Hepatocyte (in vitro differentiated cells): Measurements from ENCODE around the gene C2orf68. TPM values are rescaled to one million over a fixed set of nuclear protein-coding genes. Genes with fewer than 3 reads are reported as not detected.

Source experiments
- DNase-seq: peaks from one replicate; pipeline ENCODE4 v3.0.0-alpha.2; 2016; ENCODE audit warnings: low spot score
- H2AFZ ChIP-seq: fragments of 200-600 bp; sonication (generic); 2 replicates; pipeline ENCODE4 v1.6.0; 2016; ENCODE audit warnings: antibody characterized with exemption, mild to moderate bottlenecking
- H3K27ac ChIP-seq: fragments of 200-600 bp; sonication (generic); 2 replicates; pipeline ENCODE4 v1.5.1; 2016; ENCODE audit warnings: mild to moderate bottlenecking
- H3K27me3 ChIP-seq: fragments of 200-600 bp; sonication (generic); 2 replicates; pipeline ENCODE4 v1.6.1; 2016
- H3K36me3 ChIP-seq: fragments of 200-600 bp; sonication (generic); replicated peaks from 2 replicates; pipeline ENCODE4 v1.5.1; 2016; ENCODE audit warnings: low read depth; ENCODE audit not compliant: insufficient read depth
- H3K4me1 ChIP-seq: fragments of 200-600 bp; sonication (generic); 2 replicates; pipeline ENCODE4 v1.5.1; 2016; ENCODE audit warnings: mild to moderate bottlenecking, moderate library complexity; ENCODE audit not compliant: insufficient read depth
- H3K4me2 ChIP-seq: fragments of 200-600 bp; sonication (generic); 2 replicates; pipeline ENCODE4 v1.6.0; 2016
- H3K4me3 ChIP-seq: fragments of 200-600 bp; sonication (generic); 2 replicates; pipeline ENCODE4 v1.5.1; 2016; ENCODE audit warnings: mild to moderate bottlenecking
- H3K79me2 ChIP-seq: fragments of 200-600 bp; sonication (generic); 2 replicates; pipeline ENCODE4 v1.6.0; 2017; ENCODE audit warnings: mild to moderate bottlenecking
- H3K9me2 ChIP-seq: fragments of 200-600 bp; sonication (generic); replicated peaks from 2 replicates; pipeline ENCODE4 v1.6.0; 2017; ENCODE audit warnings: mild to moderate bottlenecking; ENCODE audit not compliant: insufficient read depth
- H3K9me3 ChIP-seq: fragments of 200-600 bp; sonication (generic); 2 replicates; pipeline ENCODE4 v1.5.1; 2016; ENCODE audit warnings: low read depth, mild to moderate bottlenecking
- H4K20me1 ChIP-seq: fragments of 200-600 bp; sonication (generic); 2 replicates; pipeline ENCODE4 v1.6.0; 2016; ENCODE audit warnings: mild to moderate bottlenecking; ENCODE audit not compliant: insufficient read depth, poor library complexity, severe bottlenecking
- CTCF ChIP-seq: fragments of 200-600 bp; sonication (generic); IDR thresholded peaks from 2 replicates; pipeline ENCODE4 v1.5.1; 2016; ENCODE audit warnings: antibody characterized with exemption, mild to moderate bottlenecking; ENCODE audit not compliant: poor library complexity
- EZH2 ChIP-seq: fragments of 200-600 bp; sonication (generic); IDR thresholded peaks from 2 replicates; pipeline ENCODE4 v1.6.1; 2016; ENCODE audit warnings: antibody characterized with exemption, mild to moderate bottlenecking, borderline replicate concordance
- EZH2phosphoT487 ChIP-seq: fragments of 200-600 bp; sonication (generic); IDR thresholded peaks from one replicate; pipeline ENCODE4 v1.6.1; 2018; ENCODE audit warnings: antibody characterized with exemption, mild to moderate bottlenecking, low read depth, moderate library complexity; ENCODE audit not compliant: unreplicated experiment, severe bottlenecking
- WGBS: methylation state at CpG from one replicate; pipeline ENCODE4 v1.1.6; 2016; ENCODE audit warnings: low lambda C conversion rate; ENCODE audit errors: missing lambda C conversion rate; 5-methylcytosine and 5-hydroxymethylcytosine counted together
- polyA plus RNA-seq: library from polyadenylated mRNA; unstranded; fragments of >200 nt; fragmentation: Nextera tagmentation; extraction: Ambion mirVana; gene quantifications from 2 replicates; pipeline ENCODE4 v1.2.1, GENCODE V29; 2016
- total RNA-seq: library from RNA; depleted of rRNA; stranded (reverse); fragments of >200 nt; gene quantifications from 2 replicates; pipeline ENCODE4 v1.2.3, GENCODE V29; 2014

C2orf68 gene
- total and polyA plus RNA-seq, 2 experiments from 2014 or later = 21.6 to 28.3 TPM

GRCh38 chr2:85584857-85585780 is 26.7 kb downstream of the C2orf68 start:
- no peak overlapping the region for H2AFZ ChIP-seq
- DNase-seq = peak; percentile 83

GRCh38 chr2:85584354-85584856 is 27.5 kb downstream of the C2orf68 start, which contains the start of gene VAMP5:
TSS of gene VAMP5 (plus strand) at chr2:85584431. CDS start at chr2:85584491, 60 bp downstream.
- no peaks in the 10 kb centered on the region for H4K20me1 ChIP-seq
- peak within 1 kb of the TSS; percentile 32 for H2AFZ ChIP-seq
- peaks cover 10% of the 10 kb centered on the region for H3K79me2 ChIP-seq
- WGBS = 13% methylated on average over 30 of the region's 52 CpGs
- no peaks in the 10 kb centered on the region for H3K27me3 ChIP-seq
- no peaks in the 10 kb centered on the region for H3K9me2 ChIP-seq
- TF ChIP-seq EZH2phosphoT487 = no peak
- H3K9me3 ChIP-seq = no peaks in the 10 kb centered on the region
- peak within 1 kb of the TSS; percentile 83 for H3K27ac ChIP-seq
- no peaks in the 10 kb centered on the region for H3K36me3 ChIP-seq
- H3K4me1 ChIP-seq = peaks cover 24% of the 10 kb centered on the region
- DNase-seq = peak; percentile 80
- H3K4me2 ChIP-seq = peak within 1 kb of the TSS; percentile 83
- H3K4me3 ChIP-seq = peak within 1 kb of the TSS; percentile 3

More at GRCh38 chr2:85584857-85585780, 26.7 kb downstream of the C2orf68 start:
- Histone ChIP-seq H3K9me3 (no peaks in the 10 kb centered on the region), H3K4me3 (peak overlapping the region; percentile 3), H3K4me2 (peak overlapping the region; percentile 83), H3K79me2 (peaks cover 3% of the 10 kb centered on the region), H3K27ac (peak overlapping the region; percentile 83), H3K27me3 (no peaks in the 10 kb centered on the region), H3K4me1 (peaks cover 25% of the 10 kb centered on the region), H3K36me3 (no peaks in the 10 kb centered on the region), H3K9me2 (no peaks in the 10 kb centered on the region), H4K20me1 (no peaks in the 10 kb centered on the region)
- TF ChIP-seq EZH2phosphoT487 (peak; percentile 50), CTCF (no peak)
- 68% methylated on average over 9 of the region's 9 CpGs for WGBS

GRCh38 chr2:85583667-85584353 is 28.1 kb downstream of the C2orf68 start:
- TF ChIP-seq CTCF = no peak
- H4K20me1 ChIP-seq = no peaks in the 10 kb centered on the region
- peak overlapping the region; percentile 32 for H2AFZ ChIP-seq
- H3K79me2 ChIP-seq = peaks cover 16% of the 10 kb centered on the region
- no peaks in the 10 kb centered on the region for H3K27me3 ChIP-seq
- no peaks in the 10 kb centered on the region for H3K36me3 ChIP-seq
- WGBS = 55% methylated on average over 15 of the region's 16 CpGs
- H3K27ac ChIP-seq = peak overlapping the region; percentile 83
- DNase-seq = no peak
- no peaks in the 10 kb centered on the region for H3K9me3 ChIP-seq
- peak overlapping the region; percentile 3 for H3K4me3 ChIP-seq
- peaks cover 30% of the 10 kb centered on the region for H3K4me1 ChIP-seq
- peak overlapping the region; percentile 83 for H3K4me2 ChIP-seq
- H3K9me2 ChIP-seq = no peaks in the 10 kb centered on the region

DNA sequence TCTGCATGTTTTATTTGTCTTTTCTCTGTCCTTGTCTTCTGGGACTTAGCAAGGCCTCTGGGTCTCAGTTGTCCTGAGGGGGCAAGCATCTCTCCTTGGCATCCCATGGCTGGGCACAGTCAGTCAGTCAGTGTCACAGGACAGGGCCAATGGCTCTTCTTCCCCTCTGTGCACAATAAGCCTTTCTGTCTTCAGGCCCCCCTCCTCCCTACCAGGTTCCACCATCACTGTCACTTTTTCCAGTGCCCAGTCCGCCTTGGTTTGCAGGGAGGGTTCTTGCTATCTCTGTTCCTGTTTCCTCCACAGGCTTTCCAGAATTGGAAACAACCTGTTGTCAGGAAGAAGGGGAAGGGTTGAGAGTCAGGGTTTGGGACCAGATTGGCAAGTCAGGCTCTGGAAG is 29.4 kb downstream of the C2orf68 start:
- Histone ChIP-seq H3K79me2 (peaks cover 24% of the 10 kb centered on the region), H3K4me2 (no peak overlapping the region), H3K27ac (no peak overlapping the region), H2AFZ (no peak overlapping the region), H3K4me3 (no peak overlapping the region), H3K36me3 (no peaks in the 10 kb centered on the region), H3K4me1 (peaks cover 41% of the 10 kb centered on the region), H4K20me1 (no peaks in the 10 kb centered on the region), H3K9me3 (no peaks in the 10 kb centered on the region), H3K27me3 (no peaks in the 10 kb centered on the region), H3K9me2 (no peaks in the 10 kb centered on the region)
- TF ChIP-seq CTCF (no peak), EZH2 (no peak), EZH2phosphoT487 (no peak)
- 86% methylated on average over 1 of the region's 1 CpG for WGBS
- no peak for DNase-seq
